ENCODE data around the gene PRRX2.

Gene PRRX2

GRCh38 chr9:129624947-129625346 is 40.5 kb upstream of the PRRX2 start:
- peak overlapping the region; percentile 83 for H3K27ac ChIP-seq
- TF ChIP-seq, protein P1, sequence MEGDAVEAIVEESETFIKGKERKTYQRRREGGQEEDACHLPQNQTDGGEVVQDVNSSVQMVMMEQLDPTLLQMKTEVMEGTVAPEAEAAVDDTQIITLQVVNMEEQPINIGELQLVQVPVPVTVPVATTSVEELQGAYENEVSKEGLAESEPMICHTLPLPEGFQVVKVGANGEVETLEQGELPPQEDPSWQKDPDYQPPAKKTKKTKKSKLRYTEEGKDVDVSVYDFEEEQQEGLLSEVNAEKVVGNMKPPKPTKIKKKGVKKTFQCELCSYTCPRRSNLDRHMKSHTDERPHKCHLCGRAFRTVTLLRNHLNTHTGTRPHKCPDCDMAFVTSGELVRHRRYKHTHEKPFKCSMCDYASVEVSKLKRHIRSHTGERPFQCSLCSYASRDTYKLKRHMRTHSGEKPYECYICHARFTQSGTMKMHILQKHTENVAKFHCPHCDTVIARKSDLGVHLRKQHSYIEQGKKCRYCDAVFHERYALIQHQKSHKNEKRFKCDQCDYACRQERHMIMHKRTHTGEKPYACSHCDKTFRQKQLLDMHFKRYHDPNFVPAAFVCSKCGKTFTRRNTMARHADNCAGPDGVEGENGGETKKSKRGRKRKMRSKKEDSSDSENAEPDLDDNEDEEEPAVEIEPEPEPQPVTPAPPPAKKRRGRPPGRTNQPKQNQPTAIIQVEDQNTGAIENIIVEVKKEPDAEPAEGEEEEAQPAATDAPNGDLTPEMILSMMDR (IDR thresholded peaks at IDR 0.05), result no peak
- TF ChIP-seq ZFX (IDR thresholded peaks at IDR 0.05; ENCODE audit: borderline replicate concordance), result no peak

DNA sequence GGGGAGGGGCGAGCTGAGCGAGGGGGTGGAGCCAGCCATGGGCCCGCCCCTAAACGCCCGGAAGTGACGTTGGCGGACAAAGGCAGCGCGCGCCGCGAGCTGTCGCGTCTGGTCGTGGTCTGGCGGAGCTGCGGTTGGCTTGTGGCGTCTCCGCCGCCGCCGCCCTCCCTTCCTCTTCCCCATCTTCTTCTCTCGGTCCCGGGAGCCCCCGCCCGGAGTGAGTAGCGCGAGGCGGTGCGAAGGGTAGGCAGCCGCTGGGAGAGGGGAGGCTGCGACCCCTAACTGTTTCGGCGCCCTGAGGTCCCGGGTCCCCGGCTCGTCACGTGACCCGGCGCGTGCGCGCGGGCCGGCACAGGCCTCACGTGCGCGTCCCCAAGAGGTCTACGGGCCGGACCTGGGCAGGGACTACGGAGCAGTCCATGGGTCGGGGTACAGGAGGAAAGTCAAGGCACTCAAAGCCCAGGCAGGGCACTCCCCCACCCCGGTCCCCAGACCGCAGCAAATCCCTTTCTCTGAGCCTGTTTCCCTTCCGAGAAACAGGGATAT is 39.3 kb upstream of the PRRX2 start, which contains the start of gene NTMT1:
Gene NTMT1 (plus strand): TSS at position 85 of the 546 bp plus-strand sequence. CDS start 6,541 bp downstream, outside the sequence.
- TF ChIP-seq, protein P1 (IDR thresholded peaks at IDR 0.05), result no peak
- no peak for TF ChIP-seq ZFX (IDR thresholded peaks at IDR 0.05; ENCODE audit: borderline replicate concordance)
- H3K27ac ChIP-seq, result peak within 1 kb of the TSS; percentile 83

- TF ChIP-seq, protein P1 (IDR thresholded peaks at IDR 0.05), result no peak
- TF ChIP-seq ZFX (IDR thresholded peaks at IDR 0.05; ENCODE audit: borderline replicate concordance), result no peak
- H3K27ac ChIP-seq, result peak overlapping the region; percentile 83
These were observed 38.7 kb upstream of the PRRX2 start for GRCh38 chr9:129626625-129627284.

DNA sequence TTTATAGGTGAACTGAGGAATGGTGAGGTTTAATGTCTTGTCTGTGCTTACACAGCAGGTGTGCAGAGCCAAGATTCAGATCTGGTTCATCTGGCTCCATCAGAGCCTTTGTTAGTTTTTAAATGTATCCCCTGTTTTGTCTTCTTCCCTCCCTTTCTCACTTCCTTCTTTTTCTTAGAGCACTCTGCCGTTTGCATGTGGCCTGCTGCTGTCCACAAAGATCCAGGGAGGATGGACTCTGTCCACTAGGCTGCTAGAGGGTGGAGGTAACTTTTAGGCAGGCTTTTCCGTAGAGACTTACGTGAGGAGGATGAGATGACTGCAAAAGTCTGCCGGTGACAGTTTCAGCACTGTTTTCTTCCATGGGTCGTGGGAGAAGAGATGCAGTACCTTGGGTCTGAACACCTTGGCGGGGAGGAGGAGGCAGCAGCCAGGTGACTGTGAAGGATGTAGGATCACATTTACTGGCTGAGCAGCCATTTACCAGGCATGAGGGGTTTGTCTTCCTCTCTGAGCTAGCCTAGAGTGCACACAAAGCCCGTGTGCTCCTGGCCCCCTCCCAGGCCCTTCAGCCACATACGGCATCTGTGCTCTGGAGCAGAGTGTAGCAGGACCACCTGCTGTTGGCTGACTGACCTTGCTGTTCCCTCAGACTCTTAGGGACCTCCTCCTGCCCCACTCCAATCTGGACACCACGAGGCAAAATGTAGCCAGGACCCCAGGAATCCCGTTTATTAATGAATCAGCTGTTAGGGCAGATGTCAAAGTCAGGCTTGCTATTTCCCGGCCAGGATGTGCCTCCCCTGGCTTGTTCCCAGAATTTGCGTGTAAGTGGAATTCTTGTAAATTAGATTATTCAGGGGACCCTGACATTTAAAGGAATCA is 37.6 kb upstream of the PRRX2 start:
- TF ChIP-seq ZFX (IDR thresholded peaks at IDR 0.05; ENCODE audit: borderline replicate concordance), result no peak
- TF ChIP-seq, protein P1 (IDR thresholded peaks at IDR 0.05), result no peak
- peak overlapping the region; percentile 83 for H3K27ac ChIP-seq

DNA sequence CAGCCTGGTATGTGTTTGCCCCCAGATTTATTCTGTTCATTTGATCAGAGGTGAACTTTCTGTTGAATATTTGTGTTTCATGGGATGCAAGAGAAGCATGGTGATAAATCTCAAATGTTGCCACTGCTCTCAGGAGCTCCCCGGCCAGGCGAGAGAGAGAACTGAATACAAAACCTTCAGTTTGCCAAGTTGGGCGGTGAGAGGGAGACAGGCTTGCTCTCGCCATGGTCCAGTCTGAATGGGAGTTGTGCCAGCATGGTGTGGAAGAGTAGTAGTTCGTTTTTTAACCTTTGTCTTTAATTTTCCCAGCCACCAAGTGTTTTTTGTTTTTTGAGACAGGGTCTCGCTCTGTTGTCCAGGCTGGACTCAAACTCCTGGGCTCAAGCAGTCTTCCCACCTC is 36.7 kb upstream of the PRRX2 start:
- no peak overlapping the region for H3K27ac ChIP-seq
- TF ChIP-seq ZFX (IDR thresholded peaks at IDR 0.05; ENCODE audit: borderline replicate concordance), result no peak
- TF ChIP-seq, protein P1 (IDR thresholded peaks at IDR 0.05), result no peak

DNA sequence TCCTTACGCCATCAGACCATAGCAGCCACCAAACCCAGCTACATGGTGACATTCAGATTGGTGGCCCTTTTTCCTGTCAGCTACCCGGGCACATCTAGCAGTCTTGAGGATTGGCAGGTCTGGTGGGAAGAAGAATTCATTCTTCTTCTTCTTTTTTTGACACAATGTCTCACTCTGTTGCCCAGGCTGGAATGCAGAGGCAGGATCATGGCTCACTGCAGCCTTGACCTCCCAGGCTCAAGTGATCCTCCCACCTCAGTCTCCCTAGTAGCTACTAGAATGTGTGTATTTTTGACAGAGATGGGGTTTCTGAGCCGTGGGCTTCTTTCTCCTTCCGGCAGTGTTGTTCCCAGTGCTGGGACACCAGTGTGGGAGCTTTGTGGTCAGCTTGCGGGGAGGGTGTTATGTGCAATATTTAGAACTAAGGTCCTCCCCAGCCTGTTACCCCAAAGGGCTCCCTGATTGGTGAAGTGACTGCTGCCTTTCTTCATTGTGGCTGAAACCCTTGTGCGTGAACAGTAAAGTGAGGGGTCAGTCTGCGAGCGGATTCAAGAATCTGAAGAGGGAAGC is 36.1 kb upstream of the PRRX2 start:
- no peak overlapping the region for H3K27ac ChIP-seq
- TF ChIP-seq, protein P1 (IDR thresholded peaks at IDR 0.05), result no peak
- TF ChIP-seq ZFX (IDR thresholded peaks at IDR 0.05; ENCODE audit: borderline replicate concordance), result no peak
